ENCODE data around the gene CHPT1. TPM values are rescaled to one million over a fixed set of nuclear protein-coding genes. Genes with fewer than 3 reads are reported as not detected.

Gene CHPT1
- total and polyA plus RNA-seq, 2 donors = 12.8 to 34.4 TPM

GRCh38 chr12:101743242-101743641 is 45.8 kb downstream of the CHPT1 start:
- Histone ChIP-seq H3K4me1 (ENCODE audit: control insufficient read depth in 2 of 2, insufficient read depth in 2 of 2, low read length in 2 of 2) (peaks cover 0 to 12% of the 10 kb centered on the region in 2 donors), H3K27ac (ENCODE audit: low read depth in 1 of 2, low read length in 1 of 2) (peak overlapping the region in 1 of 2 donors; percentile 57), H3K27me3 (ENCODE audit: control insufficient read depth in 2 of 2, insufficient read depth in 1 of 2, low read length in 1 of 2) (no peaks in the 10 kb centered on the region), H3K4me3 (ENCODE audit: low read length in 2 of 2) (no peak overlapping the region), H3K36me3 (ENCODE audit: control insufficient read depth in 2 of 2, insufficient read depth in 2 of 2, low read length in 1 of 2) (peaks cover 7 to 32% of the 10 kb centered on the region in 2 donors), H3K9me3 (ENCODE audit: control insufficient read depth in 2 of 2, insufficient read depth in 1 of 2, low read length in 1 of 2) (no peaks in the 10 kb centered on the region)
- no peak for DNase-seq (ENCODE audit: low read depth in 6 of 9, low spot score in 9 of 9)
- WGBS = 97% methylated on average over 1 of the region's 1 CpG

DNA sequence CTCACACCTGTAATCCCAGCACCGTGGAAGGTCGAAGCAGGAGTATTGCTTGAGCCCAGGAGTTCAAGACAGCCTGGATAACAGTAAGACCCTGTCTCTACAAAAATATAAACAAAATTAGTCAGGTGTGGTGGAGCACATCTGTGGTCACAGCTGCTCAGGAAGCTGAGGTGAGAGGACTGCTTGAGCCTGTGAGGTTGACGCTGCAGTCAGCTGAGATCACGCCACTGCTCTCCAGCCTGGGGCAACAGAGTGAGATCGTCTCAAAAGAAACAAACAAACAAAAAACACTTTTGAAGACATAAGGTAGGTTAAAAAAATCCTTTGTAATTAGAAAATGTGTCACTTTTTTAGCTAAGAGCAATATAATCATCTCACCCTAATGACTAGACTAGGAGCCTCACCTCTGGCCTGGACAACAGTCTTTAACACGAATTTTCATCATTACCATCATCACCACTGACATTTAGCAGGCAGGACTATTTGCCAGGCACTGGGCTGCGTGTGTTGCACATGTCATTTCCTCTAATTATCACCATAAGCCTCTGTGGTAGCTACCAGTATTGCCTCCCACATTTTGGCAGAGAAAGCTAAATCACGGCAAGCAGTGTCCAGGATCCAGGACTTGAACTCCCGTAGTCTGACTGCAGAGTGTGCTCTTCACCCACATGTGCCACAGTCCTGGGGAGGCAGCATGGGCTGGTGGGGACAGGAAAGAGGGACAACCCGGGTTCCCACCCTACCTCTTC is 46.5 kb downstream of the CHPT1 start:
- Histone ChIP-seq H3K27me3 (ENCODE audit: control insufficient read depth in 2 of 2, insufficient read depth in 1 of 2, low read length in 1 of 2) (no peaks in the 10 kb centered on the region), H3K27ac (ENCODE audit: low read depth in 1 of 2, low read length in 1 of 2) (peak overlapping the region; percentile 55 to 77), H3K4me3 (ENCODE audit: low read length in 2 of 2) (no peak overlapping the region), H3K4me1 (ENCODE audit: control insufficient read depth in 2 of 2, insufficient read depth in 2 of 2, low read length in 2 of 2) (peaks cover 0 to 12% of the 10 kb centered on the region in 2 donors), H3K36me3 (ENCODE audit: control insufficient read depth in 2 of 2, insufficient read depth in 2 of 2, low read length in 1 of 2) (peaks cover 7 to 36% of the 10 kb centered on the region in 2 donors), H3K9me3 (ENCODE audit: control insufficient read depth in 2 of 2, insufficient read depth in 1 of 2, low read length in 1 of 2) (no peaks in the 10 kb centered on the region)
- WGBS = 64% methylated on average over 10 of the region's 10 CpGs
- peak in 6 of 9 donors; percentile 12 to 62 (median 34) for DNase-seq (ENCODE audit: low read depth in 6 of 9, low spot score in 9 of 9)

GRCh38 chr12:101745481-101745880 is 48.0 kb downstream of the CHPT1 start:
- Histone ChIP-seq H3K4me1 (ENCODE audit: control insufficient read depth in 2 of 2, insufficient read depth in 2 of 2, low read length in 2 of 2) (peaks cover 0 to 12% of the 10 kb centered on the region in 2 donors), H3K4me3 (ENCODE audit: low read length in 2 of 2) (no peak overlapping the region), H3K9me3 (ENCODE audit: control insufficient read depth in 2 of 2, insufficient read depth in 1 of 2, low read length in 1 of 2) (no peaks in the 10 kb centered on the region), H3K27ac (ENCODE audit: low read depth in 1 of 2, low read length in 1 of 2) (no peak overlapping the region), H3K36me3 (ENCODE audit: control insufficient read depth in 2 of 2, insufficient read depth in 2 of 2, low read length in 1 of 2) (peaks cover 11 to 48% of the 10 kb centered on the region in 2 donors), H3K27me3 (ENCODE audit: control insufficient read depth in 2 of 2, insufficient read depth in 1 of 2, low read length in 1 of 2) (no peaks in the 10 kb centered on the region)
- no peak for DNase-seq (ENCODE audit: low read depth in 6 of 9, low spot score in 9 of 9)
- WGBS = 95% methylated on average over 3 of the region's 3 CpGs

GRCh38 chr12:101746196-101746595 is 48.8 kb downstream of the CHPT1 start:
- Histone ChIP-seq H3K27me3 (ENCODE audit: control insufficient read depth in 2 of 2, insufficient read depth in 1 of 2, low read length in 1 of 2) (no peaks in the 10 kb centered on the region), H3K4me1 (ENCODE audit: control insufficient read depth in 2 of 2, insufficient read depth in 2 of 2, low read length in 2 of 2) (peaks cover 0 to 12% of the 10 kb centered on the region in 2 donors), H3K36me3 (ENCODE audit: control insufficient read depth in 2 of 2, insufficient read depth in 2 of 2, low read length in 1 of 2) (peaks cover 14 to 55% of the 10 kb centered on the region in 2 donors), H3K4me3 (ENCODE audit: low read length in 2 of 2) (no peak overlapping the region), H3K9me3 (ENCODE audit: control insufficient read depth in 2 of 2, insufficient read depth in 1 of 2, low read length in 1 of 2) (no peaks in the 10 kb centered on the region), H3K27ac (ENCODE audit: low read depth in 1 of 2, low read length in 1 of 2) (no peak overlapping the region)
- DNase-seq (ENCODE audit: low read depth in 6 of 9, low spot score in 9 of 9) = no peak
- 96% methylated on average over 1 of the region's 1 CpG for WGBS

GRCh38 chr12:101746661-101747060 is 49.2 kb downstream of the CHPT1 start:
- DNase-seq (ENCODE audit: low read depth in 6 of 9, low spot score in 9 of 9) = no peak
- H3K27me3 ChIP-seq (ENCODE audit: control insufficient read depth in 2 of 2, insufficient read depth in 1 of 2, low read length in 1 of 2) = no peaks in the 10 kb centered on the region
- no peaks in the 10 kb centered on the region for H3K9me3 ChIP-seq (ENCODE audit: control insufficient read depth in 2 of 2, insufficient read depth in 1 of 2, low read length in 1 of 2)
- peaks cover 19 to 60% of the 10 kb centered on the region in 2 donors for H3K36me3 ChIP-seq (ENCODE audit: control insufficient read depth in 2 of 2, insufficient read depth in 2 of 2, low read length in 1 of 2)
- no peak overlapping the region for H3K27ac ChIP-seq (ENCODE audit: low read depth in 1 of 2, low read length in 1 of 2)
- peaks cover 0 to 12% of the 10 kb centered on the region in 2 donors for H3K4me1 ChIP-seq (ENCODE audit: control insufficient read depth in 2 of 2, insufficient read depth in 2 of 2, low read length in 2 of 2)
- 99% methylated on average over 1 of the region's 1 CpG for WGBS
- no peak overlapping the region for H3K4me3 ChIP-seq (ENCODE audit: low read length in 2 of 2)

DNA sequence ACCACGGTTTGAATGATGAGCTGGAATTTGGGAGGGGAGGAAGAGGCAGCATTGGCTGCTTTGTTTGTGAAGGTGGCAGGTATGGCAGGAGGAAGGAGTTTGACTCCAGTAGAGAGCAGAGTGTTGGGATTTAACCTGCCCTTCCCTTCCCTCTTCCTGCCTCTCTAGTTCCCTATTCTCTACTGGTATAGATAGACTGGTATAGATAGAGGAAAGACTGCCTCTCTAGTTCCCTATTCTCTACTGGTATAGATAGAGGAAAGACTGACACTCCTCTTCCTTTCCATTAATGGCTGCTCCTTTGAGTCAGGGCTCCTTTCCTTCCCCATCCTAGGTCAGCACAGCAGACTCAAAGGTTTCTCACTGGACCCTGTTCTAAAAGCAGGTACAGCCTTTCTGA is 50.3 kb downstream of the CHPT1 start:
- H3K27me3 ChIP-seq (ENCODE audit: control insufficient read depth in 2 of 2, insufficient read depth in 1 of 2, low read length in 1 of 2) = no peaks in the 10 kb centered on the region
- H3K4me1 ChIP-seq (ENCODE audit: control insufficient read depth in 2 of 2, insufficient read depth in 2 of 2, low read length in 2 of 2) = peaks cover 0 to 12% of the 10 kb centered on the region in 2 donors
- WGBS = 96% methylated on average over 1 of the region's 1 CpG
- no peak overlapping the region for H3K4me3 ChIP-seq (ENCODE audit: low read length in 2 of 2)
- H3K9me3 ChIP-seq (ENCODE audit: control insufficient read depth in 2 of 2, insufficient read depth in 1 of 2, low read length in 1 of 2) = no peaks in the 10 kb centered on the region
- H3K27ac ChIP-seq (ENCODE audit: low read depth in 1 of 2, low read length in 1 of 2) = no peak overlapping the region
- DNase-seq (ENCODE audit: low read depth in 6 of 9, low spot score in 9 of 9) = no peak
- peaks cover 20 to 65% of the 10 kb centered on the region in 2 donors for H3K36me3 ChIP-seq (ENCODE audit: control insufficient read depth in 2 of 2, insufficient read depth in 2 of 2, low read length in 1 of 2)

DNA sequence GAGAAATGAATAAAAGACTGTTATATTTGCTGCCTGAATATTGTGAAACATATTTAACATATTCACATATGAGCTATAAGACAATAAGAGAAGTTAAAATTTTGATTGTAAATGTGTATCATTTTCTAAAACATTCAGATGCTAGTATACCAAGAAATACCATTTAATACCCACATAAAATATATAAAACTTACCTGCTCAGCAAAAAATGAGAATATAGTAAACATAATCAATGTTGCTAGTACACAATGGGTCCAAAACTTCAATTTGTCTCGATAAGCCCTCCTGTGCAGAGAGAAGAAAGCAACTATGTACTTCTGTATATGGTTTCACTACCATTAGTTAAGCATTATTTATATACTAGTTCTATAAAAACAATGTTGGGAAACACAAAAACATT is 51.5 kb downstream of the CHPT1 start:
- no peaks in the 10 kb centered on the region for H3K9me3 ChIP-seq (ENCODE audit: control insufficient read depth in 2 of 2, insufficient read depth in 1 of 2, low read length in 1 of 2)
- H3K27ac ChIP-seq (ENCODE audit: low read depth in 1 of 2, low read length in 1 of 2) = no peak overlapping the region
- H3K36me3 ChIP-seq (ENCODE audit: control insufficient read depth in 2 of 2, insufficient read depth in 2 of 2, low read length in 1 of 2) = peaks cover 17 to 67% of the 10 kb centered on the region in 2 donors
- H3K4me1 ChIP-seq (ENCODE audit: control insufficient read depth in 2 of 2, insufficient read depth in 2 of 2, low read length in 2 of 2) = peaks cover 0 to 8% of the 10 kb centered on the region in 2 donors
- no peaks in the 10 kb centered on the region for H3K27me3 ChIP-seq (ENCODE audit: control insufficient read depth in 2 of 2, insufficient read depth in 1 of 2, low read length in 1 of 2)
- DNase-seq (ENCODE audit: low read depth in 6 of 9, low spot score in 9 of 9) = no peak
- no peak overlapping the region for H3K4me3 ChIP-seq (ENCODE audit: low read length in 2 of 2)
- WGBS = 100% methylated on average over 1 of the region's 1 CpG

DNA sequence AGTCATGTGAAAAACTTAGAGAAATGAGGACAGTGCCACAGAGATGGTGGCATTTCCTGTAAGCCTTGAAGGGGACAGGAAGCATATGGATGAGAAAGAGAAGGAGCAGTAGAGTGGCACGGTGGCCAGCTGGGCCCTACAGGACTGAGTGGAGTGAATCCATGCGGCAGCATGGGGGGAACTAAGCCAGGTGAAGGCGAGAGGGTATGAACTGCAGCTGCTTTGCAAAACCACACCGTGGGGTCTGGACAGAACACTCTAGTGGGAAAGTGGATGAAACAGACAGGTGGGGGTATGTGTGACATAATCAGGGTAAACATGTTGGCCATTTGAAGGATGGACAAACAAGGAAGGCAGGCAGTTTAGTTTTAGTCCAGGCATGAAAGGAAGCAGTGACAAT is 52.2 kb downstream of the CHPT1 start:
- 87% methylated on average over 4 of the region's 4 CpGs for WGBS
- H3K4me1 ChIP-seq (ENCODE audit: control insufficient read depth in 2 of 2, insufficient read depth in 2 of 2, low read length in 2 of 2) = peaks cover 0 to under 1% of the 10 kb centered on the region in 2 donors
- H3K27me3 ChIP-seq (ENCODE audit: control insufficient read depth in 2 of 2, insufficient read depth in 1 of 2, low read length in 1 of 2) = no peaks in the 10 kb centered on the region
- H3K4me3 ChIP-seq (ENCODE audit: low read length in 2 of 2) = no peak overlapping the region
- peaks cover 16 to 63% of the 10 kb centered on the region in 2 donors for H3K36me3 ChIP-seq (ENCODE audit: control insufficient read depth in 2 of 2, insufficient read depth in 2 of 2, low read length in 1 of 2)
- H3K27ac ChIP-seq (ENCODE audit: low read depth in 1 of 2, low read length in 1 of 2) = no peak overlapping the region
- no peaks in the 10 kb centered on the region for H3K9me3 ChIP-seq (ENCODE audit: control insufficient read depth in 2 of 2, insufficient read depth in 1 of 2, low read length in 1 of 2)
- DNase-seq (ENCODE audit: low read depth in 6 of 9, low spot score in 9 of 9) = no peak

DNA sequence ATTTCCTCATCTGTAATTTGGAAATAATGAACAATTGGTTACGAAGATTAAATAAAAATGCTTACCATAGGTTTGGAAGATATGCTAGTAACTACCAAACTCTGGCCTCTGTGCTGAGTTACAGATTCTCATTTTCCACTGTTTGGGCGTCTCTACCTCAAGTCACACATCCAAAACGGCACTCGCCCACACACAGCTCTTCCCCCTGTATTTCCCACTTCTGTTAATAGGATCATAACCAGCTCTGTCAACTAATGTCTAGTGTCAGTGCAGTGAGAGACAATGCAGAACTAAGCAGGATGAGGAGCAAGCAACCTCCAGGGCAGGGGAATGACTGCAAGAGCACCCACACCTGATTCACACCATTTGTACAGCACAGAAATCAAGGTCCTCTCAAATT is 52.7 kb downstream of the CHPT1 start:
- Histone ChIP-seq H3K27ac (ENCODE audit: low read depth in 1 of 2, low read length in 1 of 2) (no peak overlapping the region), H3K9me3 (ENCODE audit: control insufficient read depth in 2 of 2, insufficient read depth in 1 of 2, low read length in 1 of 2) (no peaks in the 10 kb centered on the region), H3K4me3 (ENCODE audit: low read length in 2 of 2) (no peak overlapping the region), H3K4me1 (ENCODE audit: control insufficient read depth in 2 of 2, insufficient read depth in 2 of 2, low read length in 2 of 2) (no peaks in the 10 kb centered on the region), H3K36me3 (ENCODE audit: control insufficient read depth in 2 of 2, insufficient read depth in 2 of 2, low read length in 1 of 2) (peaks cover 16 to 63% of the 10 kb centered on the region in 2 donors), H3K27me3 (ENCODE audit: control insufficient read depth in 2 of 2, insufficient read depth in 1 of 2, low read length in 1 of 2) (no peaks in the 10 kb centered on the region)
- over 99% methylated on average over 4 of the region's 4 CpGs for WGBS
- DNase-seq (ENCODE audit: low read depth in 6 of 9, low spot score in 9 of 9) = no peak
